Gastrocnemius medialis (tissue), 4 donors: ENCODE data around the gene AKAP13. TPM values are rescaled to one million over a fixed set of nuclear protein-coding genes. Genes with fewer than 3 reads are reported as not detected.
"Not testable (repeated sequence)": the region's sequence is repeated elsewhere in the genome, so short reads cannot be mapped to it uniquely, and the experiment has no call there.

Experiments
- ATAC-seq, 2 donors: fragments of 150-250 bp; one replicate each; pipeline ENCODE4 v1.9.1; 2016
- DNase-seq, 2 donors: peaks; one replicate each; pipeline ENCODE4 v3.0.0-alpha.2; 2019
- H3K27ac ChIP-seq, 4 donors: fragments of 200-600 bp; sonication (generic); 1 replicate in 1 of 4; 2 replicates in 3 of 4; pipeline ENCODE4 v1.5.1; 2016 to 2018; ENCODE audit warnings: mild to moderate bottlenecking in 2 of 4, moderate library complexity in 1 of 4
- H3K27me3 ChIP-seq, 3 donors: fragments of 200-600 bp; sonication (generic) in 2 of 3; 1 replicate in 1 of 3; 2 replicates in 2 of 3; pipeline versions ENCODE4 v1.5.1 to v1.6.0; 2016 to 2019; ENCODE audit warnings: mild to moderate bottlenecking in 1 of 3, moderate library complexity in 1 of 3
- H3K36me3 ChIP-seq, 2 donors: fragments of 200-600 bp; sonication (generic) in 1 of 2; one replicate each; pipeline ENCODE4 v1.5.1; 2017 to 2018
- H3K4me1 ChIP-seq, 2 donors: fragments of 200-600 bp; sonication (generic) in 1 of 2; one replicate each; pipeline ENCODE4 v1.5.1; 2016 to 2017; ENCODE audit warnings: mild to moderate bottlenecking in 2 of 2
- H3K4me3 ChIP-seq, 4 donors: fragments of 200-600 bp; sonication (generic) in 3 of 4; 1 replicate in 1 of 4; 2 replicates in 3 of 4; pipeline ENCODE4 v1.5.1; 2016 to 2019; ENCODE audit warnings: mild to moderate bottlenecking in 2 of 4
- H3K9me3 ChIP-seq, 3 donors: fragments of 200-600 bp; sonication (generic) in 2 of 3; 1 replicate in 1 of 3; 2 replicates in 2 of 3; pipeline ENCODE4 v1.5.1; 2016 to 2019
- POLR2A ChIP-seq, 2 donors: fragments of 450-650 bp; IDR thresholded peaks; one replicate each; pipeline ENCODE4 v1.6.1; 2017; ENCODE audit warnings: antibody characterized with exemption in 2 of 2, mild to moderate bottlenecking in 2 of 2, moderate library complexity in 2 of 2
- in situ Hi-C, 4 donors: fragments of 200-750 bp; cut with MboI; loops; one replicate each; pipeline versions ENCODE4 v1.15.0 to v1.8.0; 2017; ENCODE audit warnings: low sequenced_read_pairs in 4 of 4
- intact Hi-C: fragments of 100-400 bp; cut with DNase I; formaldehyde crosslinking; loops from one replicate; pipeline ENCODE4 v1.15.1; 2023; ENCODE audit warnings: low total_unique reads
- total RNA-seq, 4 donors: library from RNA; depleted of rRNA; stranded (reverse); fragments of >200 nt; gene quantifications; one replicate each; pipeline versions ENCODE4 v1.1.0 to v1.2.3, GENCODE V29; 2016
- TF ChIP-seq, protein P1 (sequence below), 5 experiments: fragments of 450-650 bp in 3 of 5; fragments of 200-600 bp in 2 of 5; sonication (generic) in 2 of 5; IDR thresholded peaks in 4 of 5; conservative IDR thresholded peaks in 1 of 5; 1 replicate in 4 of 5; 2 replicates in 1 of 5; pipeline ENCODE4 v1.5.1; 2016 to 2019; ENCODE audit warnings: antibody characterized with exemption in 5 of 5, mild to moderate bottlenecking in 3 of 5, moderate library complexity in 3 of 5

AKAP13 gene
- total RNA-seq, 4 donors from 2014 or later, result 127 to 481 (median 172) TPM

DNA sequence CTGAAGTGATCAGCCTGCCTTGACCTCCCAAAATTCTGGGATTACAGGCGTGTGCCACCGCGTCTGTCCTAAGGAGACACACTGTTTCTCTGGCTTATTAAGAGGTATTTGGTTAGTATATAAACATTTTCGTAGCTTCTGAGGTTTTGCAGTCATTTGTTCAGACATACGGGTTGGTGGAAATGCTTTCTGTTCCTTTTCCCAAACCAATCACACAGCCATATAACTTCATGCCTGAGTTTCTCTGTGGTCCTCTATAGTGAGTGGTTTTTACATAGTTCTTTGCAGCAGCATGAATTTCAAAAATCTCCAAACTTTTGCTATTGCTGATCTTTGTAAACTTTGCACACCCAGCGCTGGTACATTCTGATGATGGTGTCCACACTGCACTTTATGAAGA lies 100.5 kb downstream of the AKAP13 start:
- in situ Hi-C loops (loop anchor here in 3 of 4 donors (10.0 to 25.0 kb wide), 4 partner anchors 206 to 356 kb away; no protein-coding TSS in a partner anchor), intact Hi-C loops (no loop called here)
- no peaks in the 10 kb centered on the region for H3K36me3 ChIP-seq
- peaks cover 15 to 22% of the 10 kb centered on the region in 2 donors for H3K4me1 ChIP-seq
- H3K9me3 ChIP-seq, result no peaks in the 10 kb centered on the region
- H3K4me3 ChIP-seq, result no peak overlapping the region
- ATAC-seq, result no peak
- no peaks in the 10 kb centered on the region for H3K27me3 ChIP-seq
- no peak overlapping the region for H3K27ac ChIP-seq
- DNase-seq, result no peak
- no peak for TF ChIP-seq POLR2A (IDR thresholded peaks at IDR 0.05)
- TF ChIP-seq, protein P1, sequence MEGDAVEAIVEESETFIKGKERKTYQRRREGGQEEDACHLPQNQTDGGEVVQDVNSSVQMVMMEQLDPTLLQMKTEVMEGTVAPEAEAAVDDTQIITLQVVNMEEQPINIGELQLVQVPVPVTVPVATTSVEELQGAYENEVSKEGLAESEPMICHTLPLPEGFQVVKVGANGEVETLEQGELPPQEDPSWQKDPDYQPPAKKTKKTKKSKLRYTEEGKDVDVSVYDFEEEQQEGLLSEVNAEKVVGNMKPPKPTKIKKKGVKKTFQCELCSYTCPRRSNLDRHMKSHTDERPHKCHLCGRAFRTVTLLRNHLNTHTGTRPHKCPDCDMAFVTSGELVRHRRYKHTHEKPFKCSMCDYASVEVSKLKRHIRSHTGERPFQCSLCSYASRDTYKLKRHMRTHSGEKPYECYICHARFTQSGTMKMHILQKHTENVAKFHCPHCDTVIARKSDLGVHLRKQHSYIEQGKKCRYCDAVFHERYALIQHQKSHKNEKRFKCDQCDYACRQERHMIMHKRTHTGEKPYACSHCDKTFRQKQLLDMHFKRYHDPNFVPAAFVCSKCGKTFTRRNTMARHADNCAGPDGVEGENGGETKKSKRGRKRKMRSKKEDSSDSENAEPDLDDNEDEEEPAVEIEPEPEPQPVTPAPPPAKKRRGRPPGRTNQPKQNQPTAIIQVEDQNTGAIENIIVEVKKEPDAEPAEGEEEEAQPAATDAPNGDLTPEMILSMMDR (IDR thresholded peaks at IDR 0.05 in 4 of 5, conservative IDR thresholded peaks at IDR 0.05 in 1 of 5), result no peak

DNA sequence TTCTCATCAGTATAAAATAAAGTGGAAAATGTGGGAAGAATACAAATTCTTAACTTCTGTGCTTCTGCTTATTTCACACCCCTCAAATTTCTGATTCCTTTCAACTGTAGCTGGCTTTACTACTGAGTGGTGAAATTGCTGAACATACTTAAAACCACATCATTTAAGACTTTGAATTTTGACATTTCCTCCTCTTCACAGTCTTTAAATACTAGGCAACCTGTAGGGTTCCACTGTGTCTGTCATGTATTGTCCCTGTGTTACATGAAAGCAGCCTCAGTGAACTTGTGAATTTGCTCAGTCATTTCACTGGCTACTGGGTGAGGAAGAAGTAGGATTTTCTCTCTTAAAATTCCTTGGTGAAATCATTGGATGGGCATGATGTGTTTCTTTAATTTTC lies 101.1 kb downstream of the AKAP13 start:
- H3K9me3 ChIP-seq, H3K27me3 ChIP-seq, H3K36me3 ChIP-seq, intact Hi-C loops, ATAC-seq, DNase-seq, H3K4me3 ChIP-seq, H3K27ac ChIP-seq: not testable (repeated sequence)
- peaks cover 15 to 22% of the 10 kb centered on the region in 2 donors for H3K4me1 ChIP-seq
- in situ Hi-C loops, result loop anchor here in 3 of 4 donors (10.0 to 25.0 kb wide), 4 partner anchors 206 to 356 kb away; no protein-coding TSS in a partner anchor

DNA sequence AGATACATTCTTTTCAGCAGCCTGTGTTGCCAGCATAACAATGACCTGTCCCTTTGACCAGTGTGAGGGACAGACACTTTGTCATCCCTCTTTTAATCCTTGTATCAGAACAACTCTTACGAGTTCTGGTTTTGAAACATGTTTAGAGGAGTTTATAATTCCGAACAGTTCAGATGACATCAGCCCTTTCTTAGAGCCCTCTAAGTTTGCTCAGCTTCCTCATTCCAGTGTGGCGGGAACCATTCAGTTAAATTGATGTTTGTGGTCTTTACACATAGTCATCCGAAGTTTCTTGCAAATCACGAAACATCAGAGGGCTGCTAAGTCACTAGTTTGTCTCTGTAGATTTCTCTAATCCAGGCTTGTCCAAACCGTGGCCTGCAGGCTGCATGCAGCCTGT lies 102.5 kb downstream of the AKAP13 start:
- Histone ChIP-seq H3K27ac (no peak overlapping the region), H3K27me3 (no peaks in the 10 kb centered on the region), H3K36me3 (no peaks in the 10 kb centered on the region), H3K4me3 (no peak overlapping the region), H3K4me1 (peaks cover 15 to 22% of the 10 kb centered on the region in 2 donors), H3K9me3 (no peaks in the 10 kb centered on the region)
- no peak for DNase-seq
- intact Hi-C loops (no loop called here), in situ Hi-C loops (loop anchor here in 3 of 4 donors (10.0 to 25.0 kb wide), 4 partner anchors 204 to 354 kb away; no protein-coding TSS in a partner anchor)
- ATAC-seq, result peak; percentile 18 to 43
- TF ChIP-seq, protein P1 (IDR thresholded peaks at IDR 0.05 in 4 of 5, conservative IDR thresholded peaks at IDR 0.05 in 1 of 5), result no peak
- no peak for TF ChIP-seq POLR2A (IDR thresholded peaks at IDR 0.05)

DNA sequence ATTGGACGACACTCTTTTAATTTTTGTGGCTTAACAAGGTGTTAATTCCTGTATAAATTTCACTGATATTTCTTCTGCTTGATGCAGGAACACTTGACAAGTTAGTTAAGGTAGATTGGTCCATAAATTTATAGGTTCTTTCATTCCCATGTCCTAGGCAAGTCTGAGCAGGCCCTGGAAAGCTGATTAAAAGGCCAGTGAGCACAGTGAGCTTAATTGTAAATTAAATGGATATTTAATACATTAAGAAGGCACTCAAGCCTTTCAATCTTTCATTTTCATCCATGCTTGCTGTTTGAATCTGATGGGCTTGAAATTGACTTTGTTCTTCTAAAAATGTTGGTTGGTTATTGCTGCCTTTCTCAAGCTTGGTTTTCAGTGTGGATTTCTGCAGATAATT lies 103.6 kb downstream of the AKAP13 start:
- H3K4me3 ChIP-seq, H3K27me3 ChIP-seq, intact Hi-C loops, ATAC-seq, H3K36me3 ChIP-seq, H3K9me3 ChIP-seq, DNase-seq, H3K27ac ChIP-seq: not testable (repeated sequence)
- in situ Hi-C loops, result loop anchor here in 3 of 4 donors (10.0 to 25.0 kb wide), 4 partner anchors 203 to 353 kb away; no protein-coding TSS in a partner anchor
- peaks cover 7 to 22% of the 10 kb centered on the region in 2 donors for H3K4me1 ChIP-seq

DNA sequence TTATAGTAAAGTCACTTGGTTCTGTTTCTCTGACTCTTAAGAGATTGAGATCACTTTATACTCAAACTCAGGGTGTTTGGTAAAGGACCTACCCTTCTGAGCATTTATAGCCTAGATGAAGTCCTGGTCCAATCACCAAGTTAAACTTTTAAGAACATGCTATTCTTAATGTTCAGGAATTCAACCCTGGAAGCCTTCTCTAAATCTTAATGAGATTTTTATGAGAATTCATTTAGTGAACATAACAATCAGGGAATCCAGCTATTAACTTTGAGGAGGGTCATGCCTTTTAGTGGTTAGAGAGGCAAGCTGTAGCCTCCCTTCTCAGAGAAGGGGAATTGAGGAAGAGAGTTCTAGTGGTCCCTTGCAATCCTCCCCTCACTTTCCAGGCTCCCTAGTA lies 104.5 kb downstream of the AKAP13 start:
- in situ Hi-C loops, result loop anchor here in 3 of 4 donors (10.0 to 25.0 kb wide), 4 partner anchors 202 to 352 kb away; no protein-coding TSS in a partner anchor
- not testable (repeated sequence) for H3K4me3 ChIP-seq, H3K27me3 ChIP-seq, DNase-seq, H3K27ac ChIP-seq, H3K9me3 ChIP-seq, ATAC-seq, H3K36me3 ChIP-seq
- H3K4me1 ChIP-seq, result peaks cover 0 to 17% of the 10 kb centered on the region in 2 donors
- intact Hi-C loops, result loop anchor here (5.0 kb wide), 2 partner anchors 222 to 352 kb away; no protein-coding TSS in a partner anchor

DNA sequence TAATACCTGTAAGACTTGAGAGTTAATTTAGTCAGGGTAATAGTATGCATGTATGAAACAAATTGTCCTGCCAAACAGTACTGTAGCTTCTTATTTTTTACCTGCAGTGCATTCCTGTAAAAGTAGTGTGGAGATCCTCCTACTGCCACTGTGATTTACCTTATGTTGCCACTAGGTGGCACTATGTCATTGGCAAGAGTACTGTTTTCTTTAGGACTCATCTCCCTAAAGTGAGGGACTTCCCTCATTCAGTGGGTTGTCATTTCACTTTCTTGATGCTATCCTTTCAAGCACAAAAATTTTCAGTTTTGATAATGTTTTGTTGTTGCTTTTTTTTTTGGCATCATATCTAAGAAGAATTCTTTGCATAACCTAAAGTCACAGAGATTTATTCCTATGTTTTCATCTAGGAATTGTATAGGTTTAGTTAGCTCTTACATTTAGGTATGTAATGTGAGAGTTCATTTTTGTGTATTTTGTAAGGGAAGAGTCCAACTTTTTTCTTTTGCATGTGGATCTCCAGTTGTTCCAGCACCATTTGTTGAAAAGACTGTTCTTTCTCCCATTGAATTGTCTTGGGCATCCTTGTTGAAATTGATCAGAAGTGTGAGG lies 105.7 kb downstream of the AKAP13 start:
- ATAC-seq, result peak; percentile 87 to 94
- H3K4me1 ChIP-seq, result peaks cover 0 to 19% of the 10 kb centered on the region in 2 donors
- intact Hi-C loops (loop anchor here (5.0 kb wide), 2 partner anchors 221 to 351 kb away; no protein-coding TSS in a partner anchor), in situ Hi-C loops (loop anchor here in 3 of 4 donors (10.0 to 25.0 kb wide), 4 partner anchors 201 to 351 kb away; no protein-coding TSS in a partner anchor)
- no peak overlapping the region for H3K27ac ChIP-seq
- H3K36me3 ChIP-seq, result no peaks in the 10 kb centered on the region
- H3K27me3 ChIP-seq, result no peaks in the 10 kb centered on the region
- no peaks in the 10 kb centered on the region for H3K9me3 ChIP-seq
- H3K4me3 ChIP-seq, result no peak overlapping the region
- no peak for TF ChIP-seq POLR2A (IDR thresholded peaks at IDR 0.05)
- TF ChIP-seq, protein P1 (IDR thresholded peaks at IDR 0.05 in 4 of 5, conservative IDR thresholded peaks at IDR 0.05 in 1 of 5), result peak; percentile 55 to 91 (median 78)
- peak; percentile 25 to 45 for DNase-seq

DNA sequence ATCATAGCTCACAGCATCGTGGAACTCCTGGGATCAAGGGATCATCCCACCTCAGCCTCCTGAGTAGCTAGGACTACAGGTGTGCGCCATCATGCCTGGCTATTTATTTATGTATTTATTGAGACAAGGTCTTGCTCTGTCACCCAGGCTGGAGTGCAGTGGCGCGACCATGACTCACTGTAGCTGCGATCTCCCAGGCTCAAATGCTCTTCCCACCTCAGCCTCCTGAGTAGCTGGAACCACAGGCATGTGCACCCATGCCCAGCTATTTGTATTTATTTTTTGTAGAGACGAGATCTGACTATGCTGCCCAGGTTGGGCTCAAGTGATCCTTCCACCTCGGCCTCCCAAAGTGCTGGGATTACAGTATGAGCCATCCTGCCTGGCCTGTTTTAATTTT lies 107.4 kb downstream of the AKAP13 start:
- intact Hi-C loops (loop anchor here (1.0 to 5.0 kb wide), 3 partner anchors 16 to 350 kb away; no protein-coding TSS in a partner anchor), in situ Hi-C loops (loop anchor here in 3 of 4 donors (10.0 to 25.0 kb wide), 4 partner anchors 200 to 350 kb away; no protein-coding TSS in a partner anchor)
- H3K9me3 ChIP-seq, H3K27ac ChIP-seq, ATAC-seq, H3K27me3 ChIP-seq, H3K4me1 ChIP-seq, DNase-seq, H3K4me3 ChIP-seq, H3K36me3 ChIP-seq: not testable (repeated sequence)
